ENCODE results near the gene IL17RB.

IL17RB gene

GRCh38 chr3:53883008-53883407 is 36.6 kb downstream of the IL17RB start:
- Histone ChIP-seq H3K4me1 (ENCODE audit: control insufficient read depth, low read depth, low read length) (peaks cover 7% of the 10 kb centered on the region), H3K27me3 (ENCODE audit: control insufficient read depth, insufficient read depth, low read length) (no peaks in the 10 kb centered on the region), H3K9ac (ENCODE audit: low read length) (no peak overlapping the region), H3K27ac (ENCODE audit: low read length) (no peak overlapping the region), H3K36me3 (ENCODE audit: control insufficient read depth, low read depth, low read length) (peaks cover 40% of the 10 kb centered on the region), H3K9me3 (ENCODE audit: control insufficient read depth, low read depth, low read length) (no peaks in the 10 kb centered on the region), H3K4me3 (ENCODE audit: low read length) (no peak overlapping the region)

GRCh38 chr3:53884623-53885022 is 38.3 kb downstream of the IL17RB start:
- Histone ChIP-seq H3K36me3 (ENCODE audit: control insufficient read depth, low read depth, low read length) (peaks cover 25% of the 10 kb centered on the region), H3K9me3 (ENCODE audit: control insufficient read depth, low read depth, low read length) (no peaks in the 10 kb centered on the region), H3K27me3 (ENCODE audit: control insufficient read depth, insufficient read depth, low read length) (no peaks in the 10 kb centered on the region), H3K9ac (ENCODE audit: low read length) (no peak overlapping the region), H3K4me3 (ENCODE audit: low read length) (no peak overlapping the region), H3K4me1 (ENCODE audit: control insufficient read depth, low read depth, low read length) (peaks cover 7% of the 10 kb centered on the region), H3K27ac (ENCODE audit: low read length) (no peak overlapping the region)

- Histone ChIP-seq H3K4me3 (ENCODE audit: low read length) (no peak overlapping the region), H3K27me3 (ENCODE audit: control insufficient read depth, insufficient read depth, low read length) (no peaks in the 10 kb centered on the region)
These were observed 38.9 kb downstream of the IL17RB start for GRCh38 chr3:53885239-53885638.

GRCh38 chr3:53887446-53887845 is 41.1 kb downstream of the IL17RB start:
- H3K36me3 ChIP-seq (ENCODE audit: control insufficient read depth, low read depth, low read length), result peaks cover 19% of the 10 kb centered on the region
- no peaks in the 10 kb centered on the region for H3K27me3 ChIP-seq (ENCODE audit: control insufficient read depth, insufficient read depth, low read length)
- no peak overlapping the region for H3K9ac ChIP-seq (ENCODE audit: low read length)
- no peaks in the 10 kb centered on the region for H3K9me3 ChIP-seq (ENCODE audit: control insufficient read depth, low read depth, low read length)
- no peak overlapping the region for H3K27ac ChIP-seq (ENCODE audit: low read length)
- H3K4me1 ChIP-seq (ENCODE audit: control insufficient read depth, low read depth, low read length), result peaks cover 7% of the 10 kb centered on the region
- no peak overlapping the region for H3K4me3 ChIP-seq (ENCODE audit: low read length)

More at GRCh38 chr3:53885239-53885638, 38.9 kb downstream of the IL17RB start:
- no peak overlapping the region for H3K9ac ChIP-seq (ENCODE audit: low read length)
- H3K4me1 ChIP-seq (ENCODE audit: control insufficient read depth, low read depth, low read length), result peaks cover 7% of the 10 kb centered on the region
- H3K9me3 ChIP-seq (ENCODE audit: control insufficient read depth, low read depth, low read length), result no peaks in the 10 kb centered on the region
- H3K36me3 ChIP-seq (ENCODE audit: control insufficient read depth, low read depth, low read length), result peaks cover 19% of the 10 kb centered on the region
- no peak overlapping the region for H3K27ac ChIP-seq (ENCODE audit: low read length)

- Histone ChIP-seq H3K27ac (ENCODE audit: low read length) (no peak overlapping the region), H3K27me3 (ENCODE audit: control insufficient read depth, insufficient read depth, low read length) (no peaks in the 10 kb centered on the region), H3K4me1 (ENCODE audit: control insufficient read depth, low read depth, low read length) (peaks cover 9% of the 10 kb centered on the region), H3K36me3 (ENCODE audit: control insufficient read depth, low read depth, low read length) (peaks cover 19% of the 10 kb centered on the region), H3K9me3 (ENCODE audit: control insufficient read depth, low read depth, low read length) (no peaks in the 10 kb centered on the region), H3K9ac (ENCODE audit: low read length) (no peak overlapping the region), H3K4me3 (ENCODE audit: low read length) (no peak overlapping the region)
These were observed 41.9 kb downstream of the IL17RB start for GRCh38 chr3:53888232-53888631.

GRCh38 chr3:53890726-53891475 is 44.5 kb downstream of the IL17RB start:
- Histone ChIP-seq H3K27me3 (ENCODE audit: control insufficient read depth, insufficient read depth, low read length) (no peaks in the 10 kb centered on the region), H3K9me3 (ENCODE audit: control insufficient read depth, low read depth, low read length) (no peaks in the 10 kb centered on the region), H3K27ac (ENCODE audit: low read length) (peak overlapping the region; percentile 73), H3K4me3 (ENCODE audit: low read length) (peak overlapping the region; percentile 95), H3K36me3 (ENCODE audit: control insufficient read depth, low read depth, low read length) (peaks cover 5% of the 10 kb centered on the region), H3K9ac (ENCODE audit: low read length) (peak overlapping the region; percentile 85), H3K4me1 (ENCODE audit: control insufficient read depth, low read depth, low read length) (peaks cover 9% of the 10 kb centered on the region)

GRCh38 chr3:53891497-53892285 is 45.3 kb downstream of the IL17RB start, which contains the start of gene SELENOK:
SELENOK (minus strand) TSS chr3:53891859.
- Histone ChIP-seq H3K4me1 (ENCODE audit: control insufficient read depth, low read depth, low read length) (peaks cover 9% of the 10 kb centered on the region), H3K4me3 (ENCODE audit: low read length) (peak within 1 kb of the TSS; percentile 95), H3K27ac (ENCODE audit: low read length) (peak within 1 kb of the TSS; percentile 73), H3K9ac (ENCODE audit: low read length) (peak within 1 kb of the TSS; percentile 85), H3K9me3 (ENCODE audit: control insufficient read depth, low read depth, low read length) (no peaks in the 10 kb centered on the region), H3K36me3 (ENCODE audit: control insufficient read depth, low read depth, low read length) (peaks cover 4% of the 10 kb centered on the region), H3K27me3 (ENCODE audit: control insufficient read depth, insufficient read depth, low read length) (no peaks in the 10 kb centered on the region)

GRCh38 chr3:53892286-53892637 is 45.9 kb downstream of the IL17RB start:
- peaks cover 9% of the 10 kb centered on the region for H3K4me1 ChIP-seq (ENCODE audit: control insufficient read depth, low read depth, low read length)
- peaks cover 3% of the 10 kb centered on the region for H3K36me3 ChIP-seq (ENCODE audit: control insufficient read depth, low read depth, low read length)
- peak overlapping the region; percentile 44 for H3K9ac ChIP-seq (ENCODE audit: low read length)
- H3K27me3 ChIP-seq (ENCODE audit: control insufficient read depth, insufficient read depth, low read length), result no peaks in the 10 kb centered on the region
- H3K27ac ChIP-seq (ENCODE audit: low read length), result peak overlapping the region; percentile 27
- peak overlapping the region; percentile 95 for H3K4me3 ChIP-seq (ENCODE audit: low read length)
- H3K9me3 ChIP-seq (ENCODE audit: control insufficient read depth, low read depth, low read length), result no peaks in the 10 kb centered on the region

GRCh38 chr3:53899750-53900149 is 53.4 kb downstream of the IL17RB start:
- no peaks in the 10 kb centered on the region for H3K4me1 ChIP-seq (ENCODE audit: control insufficient read depth, low read depth, low read length)
- H3K36me3 ChIP-seq (ENCODE audit: control insufficient read depth, low read depth, low read length), result no peaks in the 10 kb centered on the region

GRCh38 chr3:53900666-53901331 is 54.4 kb downstream of the IL17RB start:
- H3K27me3 ChIP-seq (ENCODE audit: control insufficient read depth, insufficient read depth, low read length), result no peaks in the 10 kb centered on the region

More at GRCh38 chr3:53899750-53900149, 53.4 kb downstream of the IL17RB start:
- H3K9ac ChIP-seq (ENCODE audit: low read length), result no peak overlapping the region
- no peaks in the 10 kb centered on the region for H3K9me3 ChIP-seq (ENCODE audit: control insufficient read depth, low read depth, low read length)
- H3K4me3 ChIP-seq (ENCODE audit: low read length), result no peak overlapping the region
- H3K27me3 ChIP-seq (ENCODE audit: control insufficient read depth, insufficient read depth, low read length), result no peaks in the 10 kb centered on the region
- H3K27ac ChIP-seq (ENCODE audit: low read length), result no peak overlapping the region

GRCh38 chr3:53902067-53902466 is 55.7 kb downstream of the IL17RB start:
- H3K4me3 ChIP-seq (ENCODE audit: low read length), result no peak overlapping the region
- no peak overlapping the region for H3K9ac ChIP-seq (ENCODE audit: low read length)
- H3K36me3 ChIP-seq (ENCODE audit: control insufficient read depth, low read depth, low read length), result no peaks in the 10 kb centered on the region
- H3K4me1 ChIP-seq (ENCODE audit: control insufficient read depth, low read depth, low read length), result no peaks in the 10 kb centered on the region
- no peak overlapping the region for H3K27ac ChIP-seq (ENCODE audit: low read length)
- no peaks in the 10 kb centered on the region for H3K27me3 ChIP-seq (ENCODE audit: control insufficient read depth, insufficient read depth, low read length)
- H3K9me3 ChIP-seq (ENCODE audit: control insufficient read depth, low read depth, low read length), result no peaks in the 10 kb centered on the region

More at GRCh38 chr3:53900666-53901331, 54.4 kb downstream of the IL17RB start:
- no peak overlapping the region for H3K9ac ChIP-seq (ENCODE audit: low read length)
- H3K27ac ChIP-seq (ENCODE audit: low read length), result no peak overlapping the region
- H3K9me3 ChIP-seq (ENCODE audit: control insufficient read depth, low read depth, low read length), result no peaks in the 10 kb centered on the region
- no peak overlapping the region for H3K4me3 ChIP-seq (ENCODE audit: low read length)
- H3K36me3 ChIP-seq (ENCODE audit: control insufficient read depth, low read depth, low read length), result no peaks in the 10 kb centered on the region
- no peaks in the 10 kb centered on the region for H3K4me1 ChIP-seq (ENCODE audit: control insufficient read depth, low read depth, low read length)
